ENCODE data around the gene IFITM5.

The IFITM5 gene

DNA sequence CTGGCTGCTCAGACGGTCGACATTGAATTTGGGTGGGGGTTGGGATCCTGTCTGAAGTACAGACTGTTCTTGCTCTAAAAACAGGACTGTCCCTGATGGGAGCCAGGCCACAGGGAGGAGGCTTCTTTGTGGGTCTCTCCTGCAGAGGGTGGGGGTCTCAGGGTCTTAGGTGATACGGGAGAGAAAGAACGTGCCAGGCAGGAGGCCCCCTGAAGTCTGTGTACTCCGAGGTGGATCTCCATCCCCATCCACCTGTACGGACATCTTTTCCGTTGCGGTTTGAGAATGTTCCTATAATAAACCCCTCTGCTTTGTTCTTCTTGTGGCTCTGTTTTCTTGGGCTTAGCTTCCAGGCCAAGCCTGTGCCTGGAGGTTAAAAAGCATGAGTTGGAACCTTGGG, 46.7 kb downstream of the IFITM5 start:
- no peak overlapping the region for H3K56ac ChIP-seq (ENCODE audit: low read length)
- H3K4ac ChIP-seq (ENCODE audit: low read depth, low read length), result no peak overlapping the region
- H2BK5ac ChIP-seq (ENCODE audit: low read length), result no peak overlapping the region
- H3K9ac ChIP-seq (ENCODE audit: low read length), result no peak overlapping the region
- WGBS (ENCODE audit: extremely low coverage, insufficient coverage, low lambda C conversion rate), result no CpG with 5 or more reads among the region's 8 CpGs
- H2BK120ac ChIP-seq (ENCODE audit: low read depth, low read length), result no peak overlapping the region
- H3K23ac ChIP-seq (ENCODE audit: low read length), result no peak overlapping the region
- no peak for DNase-seq
- no peak overlapping the region for H4K8ac ChIP-seq (ENCODE audit: low read depth, low read length)
- H3K27ac ChIP-seq (ENCODE audit: low read depth, low read length), result no peak overlapping the region
- no peak overlapping the region for H2BK15ac ChIP-seq (replicated peaks; ENCODE audit: low read depth)
- H3K79me1 ChIP-seq (ENCODE audit: low read length), result no peaks in the 10 kb centered on the region
- no peaks in the 10 kb centered on the region for H3K79me2 ChIP-seq (ENCODE audit: control insufficient read depth, insufficient read depth, low read length)
- no peak overlapping the region for H2AK5ac ChIP-seq (ENCODE audit: low read length)
- H4K5ac ChIP-seq (ENCODE audit: low read length), result no peak overlapping the region
- H3K18ac ChIP-seq (ENCODE audit: low read length), result no peak overlapping the region
- H3K27me3 ChIP-seq (ENCODE audit: insufficient read depth, low read length, poor library complexity), result no peaks in the 10 kb centered on the region
- H3K36me3 ChIP-seq (ENCODE audit: control insufficient read depth, insufficient read depth, low read length), result peaks cover 7% of the 10 kb centered on the region
- no peaks in the 10 kb centered on the region for H3K4me1 ChIP-seq (ENCODE audit: control insufficient read depth, low read depth, low read length)
- no peak overlapping the region for H3K4me2 ChIP-seq (ENCODE audit: low read length)
- no peak overlapping the region for H3K4me3 ChIP-seq (ENCODE audit: low read length)

DNA sequence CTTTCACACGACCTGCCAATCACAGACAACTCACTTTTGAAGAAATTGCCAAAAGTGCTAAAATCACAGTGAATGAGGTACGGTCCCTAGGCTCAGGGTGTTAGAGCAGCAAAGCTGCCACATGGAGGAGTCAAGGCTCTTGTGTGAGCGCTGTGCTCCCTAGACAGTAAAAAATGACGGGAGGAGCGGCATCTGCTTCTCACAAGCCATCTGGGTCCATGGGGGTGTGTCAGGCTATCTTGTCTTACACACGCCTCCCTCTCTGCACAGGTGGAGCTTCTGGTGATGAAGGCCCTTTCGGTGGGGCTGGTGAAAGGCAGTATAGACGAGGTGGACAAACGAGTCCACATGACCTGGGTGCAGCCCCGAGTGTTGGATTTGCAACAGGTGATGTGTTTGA, 47.8 kb downstream of the IFITM5 start:
- H3K27me3 ChIP-seq (ENCODE audit: insufficient read depth, low read length, poor library complexity), result no peaks in the 10 kb centered on the region
- H3K4ac ChIP-seq (ENCODE audit: low read depth, low read length), result no peak overlapping the region
- H2BK15ac ChIP-seq (replicated peaks; ENCODE audit: low read depth), result no peak overlapping the region
- H3K4me2 ChIP-seq (ENCODE audit: low read length), result no peak overlapping the region
- no peak for DNase-seq
- H4K5ac ChIP-seq (ENCODE audit: low read length), result no peak overlapping the region
- H3K4me1 ChIP-seq (ENCODE audit: control insufficient read depth, low read depth, low read length), result no peaks in the 10 kb centered on the region
- WGBS (ENCODE audit: extremely low coverage, insufficient coverage, low lambda C conversion rate), result no CpG with 5 or more reads among the region's 10 CpGs
- H4K8ac ChIP-seq (ENCODE audit: low read depth, low read length), result no peak overlapping the region
- H2AK5ac ChIP-seq (ENCODE audit: low read length), result no peak overlapping the region
- H3K18ac ChIP-seq (ENCODE audit: low read length), result no peak overlapping the region
- H3K36me3 ChIP-seq (ENCODE audit: control insufficient read depth, insufficient read depth, low read length), result peaks cover 9% of the 10 kb centered on the region
- no peak overlapping the region for H3K9ac ChIP-seq (ENCODE audit: low read length)
- H3K56ac ChIP-seq (ENCODE audit: low read length), result no peak overlapping the region
- no peak overlapping the region for H2BK5ac ChIP-seq (ENCODE audit: low read length)
- no peak overlapping the region for H3K4me3 ChIP-seq (ENCODE audit: low read length)
- H3K27ac ChIP-seq (ENCODE audit: low read depth, low read length), result no peak overlapping the region
- H3K79me2 ChIP-seq (ENCODE audit: control insufficient read depth, insufficient read depth, low read length), result no peaks in the 10 kb centered on the region
- no peaks in the 10 kb centered on the region for H3K79me1 ChIP-seq (ENCODE audit: low read length)
- no peak overlapping the region for H2BK120ac ChIP-seq (ENCODE audit: low read depth, low read length)
- no peak overlapping the region for H3K23ac ChIP-seq (ENCODE audit: low read length)

DNA sequence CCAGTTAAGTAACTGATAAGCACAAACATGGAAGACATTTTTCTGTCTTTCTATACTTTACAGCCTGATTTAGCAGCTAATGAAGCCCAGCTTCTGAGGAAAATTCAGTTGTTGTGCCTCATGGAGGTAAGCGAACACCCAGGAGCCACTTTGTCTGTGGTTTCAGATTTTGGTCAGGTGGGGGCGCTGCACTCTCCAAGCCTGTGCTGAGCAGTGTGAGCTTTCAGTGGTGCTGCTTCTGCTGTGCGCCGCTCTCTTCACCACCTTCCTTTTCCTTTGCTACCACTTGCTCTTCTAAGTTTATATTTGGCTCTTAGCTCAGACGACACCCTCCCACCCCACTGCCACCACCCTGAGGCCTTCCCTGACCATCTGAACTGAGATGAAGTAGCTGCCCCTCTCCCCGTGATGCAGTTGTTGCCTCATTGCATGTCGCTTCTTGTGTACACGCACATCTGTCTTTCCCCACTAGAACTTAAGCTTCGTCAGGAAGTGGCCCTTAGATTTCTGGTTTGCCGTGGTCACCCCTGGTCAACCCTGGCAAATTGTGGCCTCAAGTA, 48.5 kb downstream of the IFITM5 start:
- Histone ChIP-seq H3K79me2 (ENCODE audit: control insufficient read depth, insufficient read depth, low read length) (no peaks in the 10 kb centered on the region), H4K8ac (ENCODE audit: low read depth, low read length) (no peak overlapping the region), H3K56ac (ENCODE audit: low read length) (no peak overlapping the region), H3K4me2 (ENCODE audit: low read length) (no peak overlapping the region), H3K4ac (ENCODE audit: low read depth, low read length) (no peak overlapping the region), H3K9ac (ENCODE audit: low read length) (no peak overlapping the region), H3K23ac (ENCODE audit: low read length) (no peak overlapping the region), H2BK120ac (ENCODE audit: low read depth, low read length) (no peak overlapping the region), H3K27ac (ENCODE audit: low read depth, low read length) (no peak overlapping the region), H3K18ac (ENCODE audit: low read length) (no peak overlapping the region), H4K5ac (ENCODE audit: low read length) (no peak overlapping the region), H3K4me3 (ENCODE audit: low read length) (no peak overlapping the region), H3K4me1 (ENCODE audit: control insufficient read depth, low read depth, low read length) (no peaks in the 10 kb centered on the region), H3K79me1 (ENCODE audit: low read length) (no peaks in the 10 kb centered on the region), H2AK5ac (ENCODE audit: low read length) (no peak overlapping the region), H2BK5ac (ENCODE audit: low read length) (no peak overlapping the region), H2BK15ac (replicated peaks; ENCODE audit: low read depth) (no peak overlapping the region), H3K36me3 (ENCODE audit: control insufficient read depth, insufficient read depth, low read length) (peaks cover 9% of the 10 kb centered on the region), H3K27me3 (ENCODE audit: insufficient read depth, low read length, poor library complexity) (no peaks in the 10 kb centered on the region)
- WGBS (ENCODE audit: extremely low coverage, insufficient coverage, low lambda C conversion rate), result no CpG with 5 or more reads among the region's 10 CpGs
- DNase-seq, result peak; percentile 80

- Histone ChIP-seq H3K23ac (ENCODE audit: low read length) (no peak overlapping the region), H3K4me3 (ENCODE audit: low read length) (no peak overlapping the region), H2AK5ac (ENCODE audit: low read length) (no peak overlapping the region), H2BK120ac (ENCODE audit: low read depth, low read length) (no peak overlapping the region), H3K27me3 (ENCODE audit: insufficient read depth, low read length, poor library complexity) (no peaks in the 10 kb centered on the region), H3K4ac (ENCODE audit: low read depth, low read length) (no peak overlapping the region), H3K9ac (ENCODE audit: low read length) (no peak overlapping the region), H2BK15ac (replicated peaks; ENCODE audit: low read depth) (no peak overlapping the region), H4K5ac (ENCODE audit: low read length) (no peak overlapping the region), H3K79me1 (ENCODE audit: low read length) (no peaks in the 10 kb centered on the region), H2BK5ac (ENCODE audit: low read length) (no peak overlapping the region), H3K18ac (ENCODE audit: low read length) (no peak overlapping the region), H3K79me2 (ENCODE audit: control insufficient read depth, insufficient read depth, low read length) (no peaks in the 10 kb centered on the region), H3K4me2 (ENCODE audit: low read length) (no peak overlapping the region), H4K8ac (ENCODE audit: low read depth, low read length) (no peak overlapping the region), H3K36me3 (ENCODE audit: control insufficient read depth, insufficient read depth, low read length) (peaks cover 10% of the 10 kb centered on the region), H3K56ac (ENCODE audit: low read length) (no peak overlapping the region), H3K4me1 (ENCODE audit: control insufficient read depth, low read depth, low read length) (no peaks in the 10 kb centered on the region), H3K27ac (ENCODE audit: low read depth, low read length) (no peak overlapping the region)
- DNase-seq, result no peak
- no CpG with 5 or more reads among the region's 5 CpGs for WGBS (ENCODE audit: extremely low coverage, insufficient coverage, low lambda C conversion rate)
Observed at GRCh38 chr11:250274-250673, 49.1 kb downstream of the IFITM5 start.

GRCh38 chr11:249062-249461, 50.3 kb downstream of the IFITM5 start:
- H2AK5ac ChIP-seq (ENCODE audit: low read length), result no peak overlapping the region
- no peak overlapping the region for H3K4ac ChIP-seq (ENCODE audit: low read depth, low read length)
- H3K79me2 ChIP-seq (ENCODE audit: control insufficient read depth, insufficient read depth, low read length), result no peaks in the 10 kb centered on the region
- H3K79me1 ChIP-seq (ENCODE audit: low read length), result no peaks in the 10 kb centered on the region
- no peak overlapping the region for H2BK15ac ChIP-seq (replicated peaks; ENCODE audit: low read depth)
- H2BK5ac ChIP-seq (ENCODE audit: low read length), result no peak overlapping the region
- no peak overlapping the region for H3K18ac ChIP-seq (ENCODE audit: low read length)
- no peak overlapping the region for H3K9ac ChIP-seq (ENCODE audit: low read length)
- DNase-seq, result no peak
- H3K56ac ChIP-seq (ENCODE audit: low read length), result no peak overlapping the region
- no peak overlapping the region for H4K8ac ChIP-seq (ENCODE audit: low read depth, low read length)
- no peaks in the 10 kb centered on the region for H3K27me3 ChIP-seq (ENCODE audit: insufficient read depth, low read length, poor library complexity)
- no peak overlapping the region for H2BK120ac ChIP-seq (ENCODE audit: low read depth, low read length)
- H3K27ac ChIP-seq (ENCODE audit: low read depth, low read length), result no peak overlapping the region
- WGBS (ENCODE audit: extremely low coverage, insufficient coverage, low lambda C conversion rate), result no CpG with 5 or more reads among the region's 8 CpGs
- no peak overlapping the region for H3K4me3 ChIP-seq (ENCODE audit: low read length)
- H3K4me2 ChIP-seq (ENCODE audit: low read length), result no peak overlapping the region
- H3K23ac ChIP-seq (ENCODE audit: low read length), result no peak overlapping the region
- H4K5ac ChIP-seq (ENCODE audit: low read length), result no peak overlapping the region
- peaks cover 11% of the 10 kb centered on the region for H3K36me3 ChIP-seq (ENCODE audit: control insufficient read depth, insufficient read depth, low read length)
- H3K4me1 ChIP-seq (ENCODE audit: control insufficient read depth, low read depth, low read length), result no peaks in the 10 kb centered on the region
